CD4-positive, alpha-beta T cell treated with Interleukin-17A for 1 hour (primary cell): ENCODE data around the gene ANKRD29.
A peak's percentile ranks its signal among the peaks of the same experiment; 100 is the strongest.

ENCODE experiments used
- DNase-seq: peaks from one replicate; pipeline ENCODE4 v3.0.0-alpha.2; 2020

Gene ANKRD29, protein sequence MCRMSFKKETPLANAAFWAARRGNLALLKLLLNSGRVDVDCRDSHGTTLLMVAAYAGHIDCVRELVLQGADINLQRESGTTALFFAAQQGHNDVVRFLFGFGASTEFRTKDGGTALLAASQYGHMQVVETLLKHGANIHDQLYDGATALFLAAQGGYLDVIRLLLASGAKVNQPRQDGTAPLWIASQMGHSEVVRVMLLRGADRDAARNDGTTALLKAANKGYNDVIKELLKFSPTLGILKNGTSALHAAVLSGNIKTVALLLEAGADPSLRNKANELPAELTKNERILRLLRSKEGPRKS

DNA sequence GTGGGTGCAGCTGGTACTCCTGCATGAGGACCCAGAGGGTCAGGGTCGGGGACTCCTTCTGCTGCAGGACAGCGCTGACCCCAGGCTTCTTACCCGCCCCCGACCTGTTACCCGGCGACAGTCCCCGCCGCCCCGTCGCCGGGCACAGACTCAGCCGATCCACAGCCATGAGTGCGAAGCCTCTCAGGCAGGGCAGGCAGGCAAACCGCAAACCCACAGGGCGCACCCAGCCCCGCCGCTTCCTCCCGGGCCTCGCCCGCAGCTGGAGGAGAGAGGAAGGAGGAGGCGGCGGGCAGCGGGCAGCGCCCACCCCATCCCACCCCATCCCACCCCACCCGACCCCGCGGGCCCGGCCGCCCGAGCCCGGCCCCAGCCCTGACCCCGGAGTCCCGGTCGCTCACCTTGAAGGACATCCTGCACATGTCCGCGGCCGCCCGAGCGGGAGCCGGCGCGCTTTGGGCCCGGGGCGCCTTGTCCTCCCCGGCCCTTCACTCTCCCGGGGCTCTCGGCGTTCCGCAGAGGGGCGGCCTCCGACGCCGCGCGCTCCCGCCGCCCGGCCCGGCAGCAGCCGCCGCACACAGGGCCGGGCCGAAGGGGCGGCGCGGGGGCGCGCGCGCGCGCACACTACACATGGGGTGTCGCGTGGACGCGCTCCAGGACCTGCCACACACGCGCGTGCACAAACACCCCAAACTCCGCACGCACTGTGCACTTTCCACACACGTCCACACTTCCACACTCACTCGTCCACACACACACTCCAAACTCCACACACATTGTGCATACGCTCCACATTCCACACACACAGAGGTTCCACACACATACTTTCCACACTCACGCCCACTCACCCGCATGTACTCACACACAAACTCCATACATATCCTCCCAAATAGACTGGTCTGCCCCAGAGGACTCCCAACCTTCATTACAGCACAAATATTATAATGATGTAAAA, at the start of gene ANKRD29:
ANKRD29 (minus strand) TSS at position 603 of the 955 bp plus-strand sequence; CDS start at position 422, 181 bp downstream.
- DNase-seq = peak; percentile 62

DNA sequence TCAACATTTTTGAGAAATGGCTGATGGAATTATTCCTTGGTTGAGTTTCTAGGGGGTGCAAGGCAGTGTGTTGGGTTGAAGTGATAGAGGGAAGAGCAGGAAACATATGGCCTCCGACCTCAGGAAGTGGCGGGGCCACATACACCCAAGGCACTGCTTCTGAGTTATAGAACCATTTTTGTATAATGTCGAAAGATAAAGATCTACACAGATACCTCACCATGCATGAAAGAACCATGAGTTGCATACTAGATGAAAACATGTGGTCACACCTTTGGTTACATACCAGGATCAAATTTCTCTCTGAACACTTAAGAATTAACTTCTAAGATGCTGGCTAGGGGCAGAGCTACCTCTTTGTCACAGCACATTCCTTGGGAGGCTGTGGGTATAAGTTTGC, 49.7 kb upstream of the ANKRD29 start:
- DNase-seq = peak; percentile 8

DNA sequence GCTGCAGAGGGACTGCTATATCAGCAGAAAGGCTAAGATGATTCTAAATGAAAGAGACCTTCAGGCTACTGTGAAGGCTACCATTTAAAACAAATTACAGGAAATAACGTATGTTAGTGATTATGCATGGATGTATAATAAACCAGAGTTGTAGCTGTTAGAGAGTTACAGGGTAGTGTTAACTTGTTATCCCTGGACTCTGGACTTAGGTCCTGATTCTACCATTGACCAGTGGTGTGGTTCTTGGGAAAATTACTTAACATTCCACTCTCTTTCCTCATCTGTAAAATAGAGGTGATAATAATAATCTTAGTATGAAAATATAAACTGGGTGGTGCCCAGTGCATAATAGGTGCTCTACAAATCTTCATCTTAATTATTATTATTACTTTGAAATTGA, 48.7 kb upstream of the ANKRD29 start:
- no peak for DNase-seq

DNA sequence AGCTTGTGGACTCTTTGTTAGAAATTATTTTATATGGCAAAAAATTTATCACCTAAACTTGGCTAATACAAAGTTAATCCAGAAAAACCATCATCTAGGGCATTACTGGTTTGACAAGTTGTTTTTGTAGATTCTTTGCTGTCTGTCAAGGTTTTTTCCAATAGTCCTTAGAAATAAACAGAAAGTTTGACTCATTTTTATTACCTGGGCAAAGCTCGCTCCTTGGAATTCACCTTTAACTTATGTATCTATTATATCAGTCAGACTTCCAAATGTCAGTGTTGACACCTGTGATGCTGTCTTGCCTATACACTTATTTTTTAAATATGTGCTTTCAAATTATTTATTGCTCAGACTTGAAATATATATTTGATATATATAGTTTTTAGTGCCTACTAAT, 48.2 kb upstream of the ANKRD29 start:
- DNase-seq = no peak

DNA sequence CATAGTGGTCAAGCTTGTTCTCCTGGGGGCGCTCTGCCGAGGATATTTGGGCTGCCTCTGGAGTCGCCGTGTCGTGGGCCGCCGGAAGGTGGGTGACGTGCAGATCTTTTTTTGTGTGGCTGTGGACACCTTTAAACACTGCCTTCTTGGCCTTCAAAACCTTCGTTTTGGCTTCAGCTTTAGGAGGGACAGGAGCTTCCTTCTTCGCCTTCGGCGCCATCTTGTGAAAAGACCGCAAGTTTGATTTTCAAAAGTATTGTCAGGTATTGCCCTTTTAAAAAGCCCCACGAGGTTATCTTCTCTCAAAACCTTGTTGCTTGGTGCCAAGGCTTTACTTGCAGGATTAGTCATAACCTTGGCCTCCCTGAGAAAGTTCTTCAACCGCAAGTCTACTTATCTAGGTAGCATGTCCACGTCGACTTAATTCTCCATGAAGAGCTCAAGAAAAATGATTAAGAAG, 47.4 kb upstream of the ANKRD29 start:
- DNase-seq = no peak

DNA sequence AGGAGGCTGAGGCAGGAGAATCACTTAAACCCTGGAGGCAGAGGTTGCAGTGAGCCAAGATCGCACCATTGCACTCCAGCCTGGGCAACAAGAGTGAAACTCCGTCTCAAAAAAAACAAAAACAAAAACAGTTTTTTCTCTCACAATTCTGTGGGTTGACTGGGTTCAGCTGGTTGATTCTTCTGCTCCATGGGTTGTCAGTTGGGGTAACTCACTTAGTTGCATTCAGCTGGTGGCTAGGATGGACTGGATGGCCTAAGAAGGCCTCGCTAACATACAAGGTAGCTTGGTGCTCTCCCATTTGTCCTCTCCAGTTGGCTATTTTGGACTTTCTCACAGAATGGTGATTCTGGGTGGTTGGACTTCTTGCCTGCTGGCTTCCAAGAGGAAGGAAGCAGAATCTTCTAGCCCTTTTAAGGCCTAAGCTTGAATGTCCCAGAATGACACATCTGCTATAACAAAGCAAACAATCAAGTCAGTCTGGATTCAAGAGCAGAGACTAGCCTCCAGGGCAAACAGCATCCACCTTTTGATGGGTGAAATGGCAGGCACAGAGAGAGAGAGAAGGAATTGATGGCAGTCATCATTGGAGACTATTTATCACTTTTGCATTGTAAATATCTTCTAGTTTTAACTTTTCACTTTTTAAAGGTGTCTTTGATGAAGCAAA, 44.4 kb upstream of the ANKRD29 start:
- no peak for DNase-seq

DNA sequence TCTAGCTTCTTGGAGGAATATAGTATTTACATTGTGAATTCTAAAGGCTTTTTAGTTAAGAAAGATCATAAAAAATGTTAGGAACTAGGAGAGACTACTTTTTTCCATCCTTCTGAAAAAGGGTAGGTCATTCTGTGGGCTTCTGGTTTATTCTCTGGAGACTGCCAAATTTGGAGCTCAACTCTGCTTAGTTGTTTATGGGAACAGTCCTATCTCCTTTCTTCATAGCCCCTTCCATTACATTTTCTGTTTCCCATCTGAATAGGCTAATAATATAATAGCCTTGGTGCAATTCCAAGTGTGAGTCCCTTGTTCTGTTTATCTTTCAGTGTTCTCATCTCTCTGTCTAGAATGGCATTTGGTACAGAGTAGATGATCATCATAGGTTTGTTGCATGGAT, 42.1 kb upstream of the ANKRD29 start:
- no peak for DNase-seq

DNA sequence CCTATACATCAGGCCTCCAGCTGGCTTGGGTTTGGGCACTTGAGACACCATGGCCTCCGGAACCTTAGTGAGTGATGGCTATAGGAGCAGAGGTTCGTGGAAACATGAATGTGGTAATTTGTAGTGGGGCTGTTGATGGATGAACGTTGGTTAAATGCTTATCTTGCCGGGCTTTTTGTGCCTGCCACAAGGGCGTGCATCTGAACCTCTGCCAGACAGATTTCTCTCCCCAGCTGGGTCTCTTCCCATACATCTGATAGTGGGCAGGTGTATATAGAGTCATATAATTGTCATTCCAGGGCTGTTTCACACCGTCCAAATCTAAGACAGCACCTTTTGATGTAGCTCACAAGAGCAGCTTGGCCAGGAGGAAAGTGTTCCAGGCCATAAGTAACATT, 41.3 kb upstream of the ANKRD29 start:
- no peak for DNase-seq

DNA sequence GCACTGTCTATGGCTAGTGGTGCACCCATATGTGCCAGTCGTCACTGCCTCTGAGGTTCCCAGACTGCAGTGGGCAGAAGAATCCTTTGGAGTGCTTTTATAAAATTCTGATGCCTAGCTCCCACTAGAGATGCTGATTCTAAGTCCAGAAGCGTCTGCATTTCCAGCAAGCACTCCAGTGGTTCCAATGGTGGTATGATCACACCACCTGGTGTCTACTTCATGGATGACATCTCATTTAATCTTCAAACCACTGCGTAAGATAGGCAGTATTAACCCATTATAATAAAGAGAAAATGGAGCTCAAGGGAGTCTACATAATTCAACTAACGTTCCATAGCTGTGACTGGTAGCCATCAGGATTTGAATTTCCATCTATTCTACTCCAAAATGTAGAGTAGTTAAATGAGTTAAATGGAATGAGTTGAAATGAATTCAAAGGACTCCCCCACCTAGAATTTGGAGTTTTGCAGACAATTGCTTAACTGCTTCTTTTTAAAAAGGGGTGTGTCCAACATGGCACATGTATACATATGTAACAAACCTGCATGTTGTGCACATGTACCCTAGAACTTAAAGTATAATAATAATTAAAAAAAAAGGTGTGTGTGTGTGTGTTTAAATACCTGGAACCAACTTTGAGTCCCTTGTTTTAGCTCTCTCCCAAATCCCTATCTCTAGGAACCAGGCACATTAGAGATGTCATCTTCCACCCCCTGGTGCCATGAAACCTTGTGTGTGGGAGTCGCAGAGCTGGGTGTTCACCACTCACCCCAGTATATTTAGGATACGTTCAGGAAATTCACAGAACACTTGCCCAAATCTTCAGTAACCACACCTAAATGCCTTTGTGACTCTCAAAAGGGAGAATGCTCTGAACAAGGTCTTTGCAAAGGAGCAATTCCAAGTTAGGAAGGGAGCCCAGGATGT, 40.6 kb upstream of the ANKRD29 start:
- peak; percentile 64 for DNase-seq

DNA sequence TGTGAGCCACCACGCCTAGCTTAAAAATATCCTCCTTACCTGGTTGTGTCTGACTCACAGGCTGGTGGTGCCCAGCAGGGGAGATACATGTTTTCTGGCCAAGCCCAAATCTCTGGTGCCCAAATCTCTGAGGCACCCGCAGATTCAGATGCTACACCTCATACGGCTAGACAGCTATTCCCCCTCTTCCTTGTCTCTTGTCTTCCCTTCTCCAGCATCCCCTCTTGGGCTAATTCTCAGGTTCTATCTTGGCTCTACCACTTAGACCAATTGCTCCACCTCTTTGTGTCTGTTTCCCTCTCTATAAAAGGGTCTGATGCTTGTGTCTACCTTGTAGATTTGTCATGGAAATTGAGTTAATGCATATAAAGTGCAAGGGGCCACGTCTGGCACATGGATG, 39.9 kb upstream of the ANKRD29 start:
- no peak for DNase-seq

DNA sequence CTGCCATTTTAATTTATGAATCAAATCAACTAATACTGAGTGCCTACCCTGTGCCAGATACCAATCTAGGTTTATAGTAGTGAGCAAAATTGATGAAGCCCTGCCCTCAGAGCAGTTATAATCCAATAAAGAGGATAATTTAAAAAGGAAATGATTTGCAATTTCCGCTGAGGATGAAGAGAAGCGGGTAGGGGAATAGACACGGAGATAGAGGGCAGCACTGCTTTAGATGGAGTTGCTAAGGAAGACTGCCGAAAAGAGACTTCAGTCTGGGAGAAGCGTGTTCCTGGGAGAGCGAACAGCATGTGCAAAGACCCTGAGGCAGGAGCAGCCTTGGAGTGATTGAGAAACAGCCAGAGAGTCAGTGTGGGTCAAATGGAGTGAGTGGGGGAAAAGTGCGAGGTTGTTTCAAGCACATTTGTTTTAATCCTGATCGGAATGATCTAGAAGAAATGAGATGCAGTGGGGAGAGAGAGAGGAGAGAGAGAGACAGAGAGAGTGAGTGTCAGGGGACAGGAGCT, 38.9 kb upstream of the ANKRD29 start:
- DNase-seq = no peak

DNA sequence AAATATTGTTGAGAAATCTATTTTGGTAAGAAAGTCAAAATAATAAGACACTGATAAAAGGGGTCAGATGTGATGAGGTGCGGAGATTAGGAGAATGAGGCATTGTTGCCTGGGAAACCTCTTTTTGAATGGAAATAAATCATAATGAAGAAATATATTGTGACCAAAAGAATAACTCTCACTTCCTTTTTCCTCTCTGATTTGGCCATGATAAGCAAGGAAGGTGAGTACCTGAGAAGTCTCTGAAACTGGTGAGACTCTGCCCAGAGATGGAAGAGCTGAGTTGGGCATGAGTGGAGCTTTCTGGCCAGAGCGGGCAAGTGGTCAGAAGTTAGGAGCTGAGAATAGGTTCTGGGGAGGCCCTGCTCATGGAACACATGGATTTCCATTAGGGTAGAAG, 38.3 kb upstream of the ANKRD29 start:
- no peak for DNase-seq

DNA sequence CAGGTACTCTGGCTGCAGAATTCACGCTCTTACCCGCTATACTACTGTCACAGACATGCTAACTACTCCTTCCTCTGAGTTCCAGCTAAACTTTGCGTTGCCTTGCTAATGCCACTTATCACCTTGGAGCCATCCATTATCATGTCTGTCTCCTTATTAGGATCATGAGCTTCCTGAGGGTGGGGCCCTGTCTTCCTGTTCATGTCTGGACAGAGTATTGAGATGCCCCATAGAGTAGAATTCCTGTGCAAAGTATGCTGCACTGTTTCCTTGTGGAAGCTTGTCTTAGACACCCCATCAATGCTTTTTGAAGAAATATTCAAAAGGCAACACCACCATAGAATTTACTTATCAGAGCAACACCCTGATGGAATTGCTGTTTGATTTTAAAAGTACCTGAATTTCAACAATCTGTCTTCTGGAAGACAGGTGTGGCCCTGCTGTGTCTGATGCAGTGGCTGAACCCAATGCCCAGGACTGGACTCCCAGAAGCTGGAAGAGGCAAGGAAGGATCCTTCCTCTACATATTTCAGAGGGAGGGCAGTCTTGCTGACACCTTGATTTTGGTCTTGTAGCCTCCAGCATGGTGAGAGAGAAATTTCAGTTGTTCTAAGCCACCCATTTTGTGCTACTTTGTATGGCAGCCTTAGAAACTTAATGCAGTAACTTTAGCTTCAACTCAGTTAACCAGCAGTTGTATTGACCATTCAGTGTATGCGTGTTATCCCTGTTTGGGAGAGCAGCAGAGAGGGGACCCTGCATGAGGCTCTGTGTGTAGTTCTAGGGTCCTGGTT, 32.1 kb upstream of the ANKRD29 start:
- DNase-seq = no peak

DNA sequence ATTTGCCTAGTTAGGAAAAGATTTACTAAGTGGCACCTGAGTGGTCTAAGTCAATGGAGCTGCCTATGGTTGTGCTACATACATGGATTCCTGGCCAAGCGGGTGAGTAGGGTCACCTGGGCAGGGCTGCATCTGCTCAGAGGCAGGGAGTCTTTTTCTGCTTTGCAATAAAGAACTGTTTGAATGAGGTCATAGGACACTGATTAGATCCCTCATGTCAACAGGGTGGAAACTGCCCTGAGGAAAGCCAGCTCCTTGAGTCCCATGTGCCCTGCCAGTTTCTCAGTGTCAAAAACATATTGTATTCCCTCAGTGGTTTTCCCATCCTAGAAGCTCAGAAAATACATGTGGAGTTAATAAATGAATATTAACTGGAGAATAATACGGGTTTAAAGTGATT, 31.1 kb upstream of the ANKRD29 start:
- DNase-seq = no peak

DNA sequence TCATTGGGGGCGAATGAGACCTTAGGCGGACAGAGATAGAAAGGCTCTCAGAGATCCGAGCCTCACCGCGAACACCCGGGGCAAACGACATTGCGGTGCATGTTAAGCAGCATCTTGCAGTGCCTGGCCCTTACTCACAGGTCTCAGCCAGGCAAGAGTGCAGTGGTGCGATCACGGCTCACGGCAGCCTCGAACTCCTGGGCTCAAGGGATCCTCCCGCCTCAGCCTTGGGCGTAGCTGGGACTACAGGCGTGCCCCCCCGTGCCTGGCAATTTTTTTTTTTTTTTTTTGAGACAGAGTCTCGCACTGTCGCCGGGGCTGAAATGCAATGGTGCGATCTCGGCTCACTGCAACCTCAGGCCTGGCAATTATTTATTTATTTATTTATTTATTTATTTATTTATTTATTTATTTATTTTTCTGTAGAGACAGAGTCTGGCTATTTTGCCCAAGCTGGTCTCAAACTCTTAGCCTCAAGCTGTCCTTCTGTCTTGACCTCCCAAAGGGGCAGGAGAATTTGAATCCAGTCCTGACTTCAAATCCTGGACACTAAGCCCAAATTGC, 27.9 kb upstream of the ANKRD29 start:
- no peak for DNase-seq

DNA sequence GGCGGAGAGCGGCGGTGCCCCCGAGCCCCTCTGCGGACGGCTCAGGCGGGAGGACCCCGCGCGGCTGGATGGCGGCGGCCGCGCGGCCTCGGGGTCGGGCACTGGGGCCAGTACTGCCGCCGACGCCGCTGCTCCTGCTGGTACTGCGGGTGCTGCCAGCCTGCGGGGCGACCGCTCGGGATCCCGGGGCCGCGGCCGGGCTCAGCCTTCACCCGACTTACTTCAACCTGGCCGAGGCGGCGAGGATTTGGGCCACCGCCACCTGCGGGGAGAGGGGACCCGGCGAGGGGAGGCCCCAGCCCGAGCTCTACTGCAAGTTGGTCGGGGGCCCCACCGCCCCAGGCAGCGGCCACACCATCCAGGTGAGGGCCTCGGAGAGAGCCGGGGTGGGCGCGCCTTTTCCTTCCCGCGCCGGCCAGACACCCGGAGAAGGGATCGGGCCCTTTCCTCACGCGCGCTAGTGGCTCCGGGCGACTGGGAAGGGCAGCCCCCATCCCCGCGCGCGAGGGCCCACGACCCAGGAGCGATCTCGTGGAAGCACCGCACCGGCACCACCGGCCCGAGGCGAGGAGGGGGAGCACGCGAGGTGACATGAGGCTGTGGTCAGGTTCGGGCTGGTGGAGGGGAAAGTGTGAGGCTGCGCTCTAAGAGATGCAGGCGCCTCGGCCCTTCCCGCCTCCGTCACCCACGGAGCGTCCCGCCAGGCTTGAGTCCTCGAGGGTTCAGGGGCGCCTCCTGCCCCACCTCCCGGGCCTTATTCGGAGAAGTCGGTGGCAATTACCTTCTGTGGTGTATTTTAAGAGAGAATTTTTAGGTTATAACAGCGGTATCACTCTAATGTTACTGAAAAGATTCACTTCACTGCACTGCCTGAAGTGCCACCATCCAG, 27.1 kb upstream of the ANKRD29 start:
- no peak for DNase-seq

DNA sequence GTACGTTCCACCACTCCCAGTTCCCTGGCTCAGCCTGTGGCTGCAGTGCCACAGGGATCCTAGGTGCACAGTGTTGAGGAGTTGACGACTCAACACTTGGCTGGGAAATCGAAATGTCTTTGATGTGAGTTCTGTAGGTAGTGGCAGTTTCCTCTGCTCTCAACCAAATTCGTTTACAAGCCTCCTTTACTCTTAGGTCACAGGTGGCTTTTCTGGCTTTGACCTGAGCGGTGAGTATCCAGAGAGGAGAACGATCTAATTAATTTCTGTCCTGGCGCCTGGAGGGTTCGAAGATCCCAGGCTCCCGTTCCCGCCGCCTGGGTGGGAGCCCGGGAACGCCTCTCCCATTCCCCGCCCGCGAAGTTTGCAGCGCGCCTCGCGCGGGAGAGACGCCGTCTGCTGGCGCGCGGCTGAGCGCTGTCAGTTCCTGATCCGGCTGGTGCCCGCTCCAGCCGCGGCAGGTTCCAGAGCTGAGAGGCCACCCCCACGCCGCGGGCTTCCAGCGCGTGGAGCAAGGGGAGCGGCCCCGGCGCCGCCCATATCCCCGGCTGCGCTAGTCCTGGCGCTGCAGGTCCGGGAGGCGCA, 26.4 kb upstream of the ANKRD29 start, which contains the start of gene LAMA3:
LAMA3 (plus strand) TSS at position 423 of the 585 bp plus-strand sequence. CDS start 231 bp downstream, outside the sequence.
- no peak for DNase-seq

DNA sequence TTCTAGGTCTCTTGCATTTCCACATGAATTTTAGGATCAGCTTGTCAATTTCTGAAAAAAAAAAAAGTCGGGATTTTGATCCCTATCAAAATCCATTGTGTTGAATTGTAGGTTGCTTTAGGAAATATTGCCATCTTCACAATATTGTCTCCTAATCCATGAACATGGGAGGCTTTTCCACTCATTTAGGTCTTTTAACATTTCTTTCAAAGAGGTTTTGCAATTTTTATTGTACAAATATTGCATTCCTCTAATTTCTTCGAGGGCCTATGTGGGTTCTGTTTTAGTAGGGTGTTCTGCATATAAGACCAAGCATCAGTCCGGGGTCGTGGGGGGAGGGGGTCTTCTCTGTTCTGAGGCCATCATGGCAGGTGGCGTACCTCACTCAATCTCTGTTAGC, 25.8 kb upstream of the ANKRD29 start:
- no peak for DNase-seq

DNA sequence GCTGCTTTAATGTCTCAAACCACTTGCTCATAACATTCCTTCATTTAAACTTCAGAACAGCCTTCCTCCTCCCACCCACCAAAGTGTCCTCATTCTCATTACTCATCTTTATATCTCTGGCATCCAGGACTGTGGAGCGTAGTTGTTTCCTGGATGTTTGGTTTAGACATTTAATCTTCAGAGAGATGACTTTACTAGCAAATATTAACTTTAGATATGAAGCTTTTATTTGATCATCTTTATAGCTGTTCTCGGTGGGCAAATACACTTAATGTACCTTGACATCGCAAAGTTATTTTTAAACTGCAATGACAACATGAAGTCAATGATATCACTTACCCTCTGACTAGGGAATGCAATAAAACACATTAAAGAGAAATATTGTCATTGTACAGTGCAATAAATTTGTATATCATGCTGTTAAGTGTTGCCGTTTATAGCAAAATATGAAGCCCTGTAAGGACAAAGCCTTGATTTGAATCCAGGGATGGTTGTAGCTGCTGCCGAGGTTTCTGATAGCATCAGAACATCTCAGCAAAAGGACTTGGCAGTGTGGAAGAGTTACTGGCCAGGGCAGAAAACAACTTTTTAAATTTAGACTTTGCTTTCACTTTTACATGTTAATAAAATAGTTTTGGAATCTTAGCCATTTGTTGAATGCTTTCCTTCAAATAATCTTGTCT, 21.9 kb upstream of the ANKRD29 start:
- no peak for DNase-seq
